GM18909 (cell line): ENCODE measurements around the gene PDE6B.
"Not testable (repeated sequence)": the region's sequence is repeated elsewhere in the genome, so short reads cannot be mapped to it uniquely, and the experiment has no call there.

ENCODE experiments used
- ATAC-seq: cut with Tn5 transposase; IDR thresholded peaks from one replicate; pipeline ENCODE4 v1.9.1; 2021; ENCODE audit warnings: mild to moderate bottlenecking; ENCODE audit not compliant: unreplicated experiment, poor library complexity

The PDE6B gene

GRCh38 chr4:680928-681645 is 55.7 kb downstream of the PDE6B start:
- ATAC-seq = no peak

- ATAC-seq = no peak
Measured at GRCh38 chr4:681736-682451, 56.5 kb downstream of the PDE6B start.

- no peak for ATAC-seq
Measured at GRCh38 chr4:682490-683172, 57.3 kb downstream of the PDE6B start.

GRCh38 chr4:683247-683897 is 58.0 kb downstream of the PDE6B start:
- ATAC-seq = no peak

GRCh38 chr4:683982-684622 is 58.7 kb downstream of the PDE6B start:
- ATAC-seq = no peak

- no peak for ATAC-seq
Measured at GRCh38 chr4:684623-685327, 59.4 kb downstream of the PDE6B start.

- no peak for ATAC-seq
Measured at GRCh38 chr4:685679-686412, 60.5 kb downstream of the PDE6B start.

GRCh38 chr4:686413-687040 is 61.2 kb downstream of the PDE6B start:
- no peak for ATAC-seq

GRCh38 chr4:687048-687970 is 61.9 kb downstream of the PDE6B start:
- no peak for ATAC-seq

- no peak for ATAC-seq
Measured at GRCh38 chr4:687971-688853, 62.8 kb downstream of the PDE6B start.

- no peak for ATAC-seq
Measured at GRCh38 chr4:688854-689681, 63.7 kb downstream of the PDE6B start, which contains the start of gene SLC49A3. SLC49A3 (minus strand) TSS chr4:689151; CDS start chr4:689127, 24 bp downstream.

- no peak for ATAC-seq
Measured at GRCh38 chr4:689723-690122, 64.3 kb downstream of the PDE6B start.

- no peak for ATAC-seq
Measured at GRCh38 chr4:692771-693554, 67.6 kb downstream of the PDE6B start.

- not testable (repeated sequence) for ATAC-seq
Measured at GRCh38 chr4:694341-694940, 69.1 kb downstream of the PDE6B start.
